ENCODE results near the gene PRPF38B.

- no peak for TF ChIP-seq EZH2 (IDR thresholded peaks at IDR 0.05; ENCODE audit: borderline replicate concordance, control insufficient read depth, low read depth, low read length)
- no peak for TF ChIP-seq HDAC2 (IDR thresholded peaks at IDR 0.05)
- TF ChIP-seq, protein P1, sequence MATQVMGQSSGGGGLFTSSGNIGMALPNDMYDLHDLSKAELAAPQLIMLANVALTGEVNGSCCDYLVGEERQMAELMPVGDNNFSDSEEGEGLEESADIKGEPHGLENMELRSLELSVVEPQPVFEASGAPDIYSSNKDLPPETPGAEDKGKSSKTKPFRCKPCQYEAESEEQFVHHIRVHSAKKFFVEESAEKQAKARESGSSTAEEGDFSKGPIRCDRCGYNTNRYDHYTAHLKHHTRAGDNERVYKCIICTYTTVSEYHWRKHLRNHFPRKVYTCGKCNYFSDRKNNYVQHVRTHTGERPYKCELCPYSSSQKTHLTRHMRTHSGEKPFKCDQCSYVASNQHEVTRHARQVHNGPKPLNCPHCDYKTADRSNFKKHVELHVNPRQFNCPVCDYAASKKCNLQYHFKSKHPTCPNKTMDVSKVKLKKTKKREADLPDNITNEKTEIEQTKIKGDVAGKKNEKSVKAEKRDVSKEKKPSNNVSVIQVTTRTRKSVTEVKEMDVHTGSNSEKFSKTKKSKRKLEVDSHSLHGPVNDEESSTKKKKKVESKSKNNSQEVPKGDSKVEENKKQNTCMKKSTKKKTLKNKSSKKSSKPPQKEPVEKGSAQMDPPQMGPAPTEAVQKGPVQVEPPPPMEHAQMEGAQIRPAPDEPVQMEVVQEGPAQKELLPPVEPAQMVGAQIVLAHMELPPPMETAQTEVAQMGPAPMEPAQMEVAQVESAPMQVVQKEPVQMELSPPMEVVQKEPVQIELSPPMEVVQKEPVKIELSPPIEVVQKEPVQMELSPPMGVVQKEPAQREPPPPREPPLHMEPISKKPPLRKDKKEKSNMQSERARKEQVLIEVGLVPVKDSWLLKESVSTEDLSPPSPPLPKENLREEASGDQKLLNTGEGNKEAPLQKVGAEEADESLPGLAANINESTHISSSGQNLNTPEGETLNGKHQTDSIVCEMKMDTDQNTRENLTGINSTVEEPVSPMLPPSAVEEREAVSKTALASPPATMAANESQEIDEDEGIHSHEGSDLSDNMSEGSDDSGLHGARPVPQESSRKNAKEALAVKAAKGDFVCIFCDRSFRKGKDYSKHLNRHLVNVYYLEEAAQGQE (IDR thresholded peaks at IDR 0.05; ENCODE audit: low read depth, low read length) = no peak
- TF ChIP-seq POLR2A (IDR thresholded peaks at IDR 0.05; ENCODE audit: low read depth, low read length) = no peak
Observed at GRCh38 chr1:108728327-108728923, 36.3 kb downstream of the PRPF38B start.
